ENCODE results near the gene MRPS22.
"Not testable (repeated sequence)": the region's sequence is repeated elsewhere in the genome, so short reads cannot be mapped to it uniquely, and the experiment has no call there.

MRPS22 gene

GRCh38 chr3:139364549-139364948 is 20.7 kb downstream of the MRPS22 start:
- no peak for DNase-seq
- no peak overlapping the region for H3K27ac ChIP-seq
- H3K4me3 ChIP-seq, result no peak overlapping the region
- no peaks in the 10 kb centered on the region for H3K4me1 ChIP-seq
- H3K9me3 ChIP-seq, result no peaks in the 10 kb centered on the region
- peaks cover 96 to 99% (median 99%) of the 10 kb centered on the region in 3 donors for H3K36me3 ChIP-seq
- intact Hi-C loops (cut with DNase I; ENCODE audit: low total_unique reads), result no loop called here
- TF ChIP-seq CTCF (IDR thresholded peaks at IDR 0.05), result no peak
- no peaks in the 10 kb centered on the region for H3K27me3 ChIP-seq

GRCh38 chr3:139374099-139374498 is 30.3 kb downstream of the MRPS22 start:
- intact Hi-C loops (cut with DNase I; ENCODE audit: low total_unique reads), result no loop called here
- DNase-seq, result no peak
- H3K36me3 ChIP-seq, result peaks cover 82 to 96% (median 91%) of the 10 kb centered on the region in 3 donors
- no peaks in the 10 kb centered on the region for H3K4me1 ChIP-seq
- no peaks in the 10 kb centered on the region for H3K9me3 ChIP-seq
- no peaks in the 10 kb centered on the region for H3K27me3 ChIP-seq
- TF ChIP-seq CTCF (IDR thresholded peaks at IDR 0.05), result no peak
- no peak overlapping the region for H3K27ac ChIP-seq
- no peak overlapping the region for H3K4me3 ChIP-seq

- Histone ChIP-seq H3K4me1 (no peaks in the 10 kb centered on the region), H3K36me3 (peaks cover 63 to 82% (median 82%) of the 10 kb centered on the region in 3 donors), H3K9me3 (no peaks in the 10 kb centered on the region), H3K27ac (no peak overlapping the region), H3K27me3 (no peaks in the 10 kb centered on the region), H3K4me3 (no peak overlapping the region)
- intact Hi-C loops (cut with DNase I; ENCODE audit: low total_unique reads), result no loop called here
- DNase-seq, result no peak
- no peak for TF ChIP-seq CTCF (IDR thresholded peaks at IDR 0.05)
Measured at GRCh38 chr3:139377378-139377777, 33.6 kb downstream of the MRPS22 start.

- Histone ChIP-seq H3K4me1 (peaks cover 0 to 5% (median 0%) of the 10 kb centered on the region in 4 donors), H3K27ac (no peak overlapping the region), H3K9me3 (no peaks in the 10 kb centered on the region), H3K27me3 (no peaks in the 10 kb centered on the region), H3K4me3 (no peak overlapping the region), H3K36me3 (peaks cover 57 to 79% (median 76%) of the 10 kb centered on the region in 3 donors)
- intact Hi-C loops (cut with DNase I; ENCODE audit: low total_unique reads), result no loop called here
- TF ChIP-seq CTCF (IDR thresholded peaks at IDR 0.05), result no peak
- no peak for DNase-seq
Measured at GRCh38 chr3:139378587-139379241, 34.9 kb downstream of the MRPS22 start.

GRCh38 chr3:139380575-139380974 is 36.8 kb downstream of the MRPS22 start:
- H3K27me3 ChIP-seq, result no peaks in the 10 kb centered on the region
- H3K27ac ChIP-seq, result no peak overlapping the region
- H3K4me3 ChIP-seq, result no peak overlapping the region
- intact Hi-C loops (cut with DNase I; ENCODE audit: low total_unique reads), result no loop called here
- DNase-seq, result no peak
- peaks cover 40 to 66% (median 58%) of the 10 kb centered on the region in 3 donors for H3K36me3 ChIP-seq
- TF ChIP-seq CTCF (IDR thresholded peaks at IDR 0.05), result no peak
- peaks cover 0 to 22% (median 2%) of the 10 kb centered on the region in 4 donors for H3K4me1 ChIP-seq
- no peaks in the 10 kb centered on the region for H3K9me3 ChIP-seq

GRCh38 chr3:139382291-139382690 is 38.5 kb downstream of the MRPS22 start:
- H3K9me3 ChIP-seq; H3K4me3 ChIP-seq; H3K27me3 ChIP-seq; intact Hi-C loops (cut with DNase I; ENCODE audit: low total_unique reads); DNase-seq; H3K27ac ChIP-seq: not testable (repeated sequence)
- Histone ChIP-seq H3K4me1 (peaks cover 0 to 39% (median 6%) of the 10 kb centered on the region in 4 donors), H3K36me3 (peaks cover 27 to 49% (median 43%) of the 10 kb centered on the region in 3 donors)
